OCI-LY7 (cell line): ENCODE measurements around the gene RBL1. TPM values are rescaled to one million over a fixed set of nuclear protein-coding genes. Genes with fewer than 3 reads are reported as not detected.
A peak's percentile ranks its signal among the peaks of the same experiment; 100 is the strongest.

ENCODE experiments used
- BruUV-seq: library from RNA; stranded (reverse); fragments of 400-500 nt; replicated peaks from 2 replicates; lab custom pipeline; 2021; lab: Mats Ljungman, UMichigan
- CTCF ChIA-PET: fragments of 300-600 bp; sonication (Branson Sonifier 250); formaldehyde crosslinking; loops from one replicate; lab custom pipeline; 2022; ENCODE audit warnings: antibody characterized with exemption; ENCODE audit not compliant: unreplicated experiment; lab: Charles Lee
- POLR2A ChIA-PET: fragments of 300-600 bp; sonication (Branson Sonifier 250); formaldehyde crosslinking; loops from one replicate; lab custom pipeline; 2022; ENCODE audit warnings: antibody characterized with exemption; lab: Charles Lee
- DNase-seq: peaks from one replicate; pipeline ENCODE4 v3.0.0-alpha.2; 2015; ENCODE audit warnings: low spot score
- H2AFZ ChIP-seq: fragments of 200-600 bp; sonication (generic), shearing (Covaris generic); 2 replicates; pipeline ENCODE4 v1.6.1; 2014; ENCODE audit warnings: mild to moderate bottlenecking, antibody characterized with exemption, low read length, moderate library complexity
- H3K27ac ChIP-seq: fragments of 200-600 bp; sonication (generic); 2 replicates; pipeline ENCODE4 v1.5.1; 2014; ENCODE audit warnings: mixed run types, low read depth, mild to moderate bottlenecking, moderate library complexity, low read length, inconsistent platforms; ENCODE audit not compliant: poor library complexity, severe bottlenecking
- H3K36me3 ChIP-seq: fragments of 200-600 bp; sonication (generic); 2 replicates; pipeline ENCODE4 v1.6.1; 2014; ENCODE audit warnings: mild to moderate bottlenecking, antibody characterized with exemption, low read length, moderate library complexity, mixed read lengths; ENCODE audit not compliant: insufficient read depth
- H3K4me1 ChIP-seq: fragments of 200-600 bp; sonication (generic); 2 replicates; pipeline ENCODE4 v1.5.1; 2014; ENCODE audit warnings: mild to moderate bottlenecking, low read length; ENCODE audit not compliant: insufficient read depth, poor library complexity, severe bottlenecking
- H3K4me2 ChIP-seq: fragments of 200-600 bp; sonication (generic); 2 replicates; pipeline ENCODE4 v1.6.1; 2014; ENCODE audit warnings: mild to moderate bottlenecking, low read length
- H3K4me3 ChIP-seq: fragments of 200-600 bp; sonication (generic); 2 replicates; pipeline ENCODE4 v1.5.1; 2014; ENCODE audit warnings: mild to moderate bottlenecking, low read depth, low read length; ENCODE audit not compliant: poor library complexity, severe bottlenecking
- H3K79me2 ChIP-seq: fragments of 200-600 bp; sonication (generic); 2 replicates; pipeline ENCODE4 v1.6.1; 2016; ENCODE audit warnings: low read depth, mild to moderate bottlenecking, low read length, moderate library complexity, mixed read lengths; ENCODE audit not compliant: insufficient read depth
- H3K9me2 ChIP-seq: fragments of 200-600 bp; sonication (generic); 2 replicates; pipeline ENCODE4 v1.6.1; 2016; ENCODE audit warnings: mild to moderate bottlenecking, low read length, mixed read lengths; ENCODE audit not compliant: insufficient read depth
- H3K9me3 ChIP-seq: fragments of 200-600 bp; sonication (generic); 2 replicates; pipeline ENCODE4 v1.6.1; 2014; ENCODE audit warnings: mild to moderate bottlenecking, mixed run types, low read length, mixed read lengths
- H4K20me1 ChIP-seq: fragments of 200-600 bp; sonication (generic); 2 replicates; pipeline ENCODE4 v1.6.1; 2014; ENCODE audit warnings: mild to moderate bottlenecking, antibody characterized with exemption, low read length, moderate library complexity, mixed read lengths; ENCODE audit not compliant: insufficient read depth
- EZH2phosphoT487 ChIP-seq: fragments of 200-600 bp; sonication (generic); IDR thresholded peaks from 2 replicates; pipeline ENCODE4 v1.6.1; 2018; ENCODE audit warnings: low read depth, borderline replicate concordance, mild to moderate bottlenecking, mixed run types, antibody characterized with exemption, low read length, moderate library complexity, mixed read lengths
- intact Hi-C: fragments of 100-400 bp; cut with micrococcal nuclease; formaldehyde crosslinking; loops from one replicate; pipeline ENCODE4 v1.10.0; 2022; ENCODE audit not compliant: unreplicated experiment
- total RNA-seq, 2 experiments: library from RNA; depleted of rRNA in 1 of 2; stranded (reverse); fragments of >200 nt in 1 of 2; shearing (Covaris generic) in 1 of 2; gene quantifications; 2 replicates each; pipeline ENCODE4 v1.2.3, GENCODE V29; 2014 to 2022
- TF ChIP-seq, protein P1 (sequence below): fragments of 200-600 bp; sonication (generic); conservative IDR thresholded peaks from 2 replicates; pipeline ENCODE4 v1.5.1; 2014; ENCODE audit warnings: mild to moderate bottlenecking, antibody characterized with exemption, low read length, moderate library complexity, mixed read lengths

RBL1 gene
- total RNA-seq, 2 experiments from 2014 or later: 41.5 to 63.0 TPM

DNA sequence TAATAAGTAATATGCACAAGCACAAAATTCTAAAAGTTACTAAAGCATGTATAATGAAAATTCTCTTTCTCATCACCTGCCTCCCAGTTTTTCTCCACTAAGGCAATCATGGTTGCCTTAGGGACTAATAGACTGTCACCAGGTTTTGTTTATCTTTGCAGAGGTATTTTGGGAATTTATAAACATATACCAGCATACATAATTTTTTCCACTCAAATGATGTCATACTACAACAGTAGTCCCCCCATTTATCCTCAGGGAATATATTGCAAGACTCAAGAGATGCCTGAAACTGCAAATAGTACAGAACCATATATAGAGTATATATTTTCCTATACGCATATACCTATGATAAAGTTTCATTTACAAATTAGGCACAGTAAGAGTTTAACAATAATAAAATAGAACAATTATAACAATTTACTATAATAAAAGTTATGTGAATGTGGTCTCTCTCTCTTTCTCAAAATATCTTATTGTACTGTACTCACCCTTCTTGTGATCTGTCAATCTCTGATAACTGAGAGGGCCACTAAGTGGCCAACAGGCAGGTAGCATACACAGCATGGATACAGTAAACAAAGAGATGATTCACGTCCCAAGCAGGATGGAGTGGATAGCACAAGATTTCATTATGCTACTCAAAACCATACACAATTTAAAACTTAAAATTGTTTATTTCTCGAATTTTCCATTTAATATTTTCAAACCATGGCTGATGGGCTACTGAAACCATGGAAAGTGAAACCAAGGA, 19.7 kb downstream of the RBL1 start:
- no peak for TF ChIP-seq EZH2phosphoT487
- TF ChIP-seq, protein P1, sequence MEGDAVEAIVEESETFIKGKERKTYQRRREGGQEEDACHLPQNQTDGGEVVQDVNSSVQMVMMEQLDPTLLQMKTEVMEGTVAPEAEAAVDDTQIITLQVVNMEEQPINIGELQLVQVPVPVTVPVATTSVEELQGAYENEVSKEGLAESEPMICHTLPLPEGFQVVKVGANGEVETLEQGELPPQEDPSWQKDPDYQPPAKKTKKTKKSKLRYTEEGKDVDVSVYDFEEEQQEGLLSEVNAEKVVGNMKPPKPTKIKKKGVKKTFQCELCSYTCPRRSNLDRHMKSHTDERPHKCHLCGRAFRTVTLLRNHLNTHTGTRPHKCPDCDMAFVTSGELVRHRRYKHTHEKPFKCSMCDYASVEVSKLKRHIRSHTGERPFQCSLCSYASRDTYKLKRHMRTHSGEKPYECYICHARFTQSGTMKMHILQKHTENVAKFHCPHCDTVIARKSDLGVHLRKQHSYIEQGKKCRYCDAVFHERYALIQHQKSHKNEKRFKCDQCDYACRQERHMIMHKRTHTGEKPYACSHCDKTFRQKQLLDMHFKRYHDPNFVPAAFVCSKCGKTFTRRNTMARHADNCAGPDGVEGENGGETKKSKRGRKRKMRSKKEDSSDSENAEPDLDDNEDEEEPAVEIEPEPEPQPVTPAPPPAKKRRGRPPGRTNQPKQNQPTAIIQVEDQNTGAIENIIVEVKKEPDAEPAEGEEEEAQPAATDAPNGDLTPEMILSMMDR: no peak
- Histone ChIP-seq H3K9me2 (no peaks in the 10 kb centered on the region), H2AFZ (no peak overlapping the region), H3K4me2 (no peak overlapping the region), H3K9me3 (peaks cover 12% of the 10 kb centered on the region; the same call in 1 of the 2 replicates), H3K4me1 (no peaks in the 10 kb centered on the region), H3K79me2 (peaks cover 87% of the 10 kb centered on the region), H3K27ac (no peak overlapping the region), H3K4me3 (no peak overlapping the region), H4K20me1 (no peaks in the 10 kb centered on the region), H3K36me3 (peaks cover 97% of the 10 kb centered on the region)
- ChIA-PET CTCF (no interaction called here), POLR2A (no interaction called here)
- intact Hi-C loops: no loop called here
- TSS peak; percentile 1 for BruUV-seq
- DNase-seq: no peak

DNA sequence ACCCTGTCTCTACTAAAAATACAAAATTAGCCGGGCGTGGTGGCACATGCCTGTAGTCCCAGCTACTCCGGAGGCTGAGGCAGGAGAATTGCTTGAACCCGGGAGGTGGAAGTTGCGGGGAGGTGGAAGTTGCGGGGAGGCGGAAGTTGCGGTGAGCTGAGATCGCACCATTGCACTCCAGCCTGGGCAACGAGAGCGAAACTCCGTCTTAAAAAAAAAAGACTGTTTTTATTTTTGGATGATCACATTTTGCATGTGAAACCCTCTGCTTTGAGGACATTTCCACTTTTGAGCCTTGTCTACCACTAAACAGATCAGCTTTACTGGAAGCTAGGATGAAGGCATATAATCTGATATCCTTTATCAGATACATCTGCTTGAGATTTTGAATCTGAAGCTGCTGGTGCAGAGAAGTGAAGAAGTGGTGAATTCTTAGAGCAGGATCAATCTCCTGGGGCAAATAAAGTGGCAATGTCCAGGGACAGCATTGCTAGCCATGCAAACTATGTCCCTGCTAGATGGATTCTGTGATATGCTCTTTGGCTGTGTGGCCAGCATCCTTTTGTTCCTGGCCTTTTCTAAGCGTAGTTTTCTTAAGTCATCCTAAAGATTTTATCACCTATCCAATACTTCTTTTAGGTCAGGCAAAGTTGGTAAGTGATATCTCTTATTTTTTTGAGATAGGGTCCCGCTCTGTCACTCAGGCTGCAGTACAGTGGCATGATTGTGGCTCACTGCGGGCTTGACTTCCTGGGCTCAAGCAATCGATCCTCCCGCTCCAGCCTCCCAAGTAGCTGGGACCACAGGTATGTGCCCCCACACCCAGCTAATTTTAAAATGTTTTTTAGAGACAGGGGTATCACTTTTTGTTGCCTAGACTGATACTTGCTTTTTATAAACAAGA, 23.3 kb downstream of the RBL1 start:
- BruUV-seq: no TSS peak
- Histone ChIP-seq H3K4me1 (no peaks in the 10 kb centered on the region), H3K4me3 (no peak overlapping the region), H3K9me2 (no peaks in the 10 kb centered on the region), H3K4me2 (no peak overlapping the region), H4K20me1 (no peaks in the 10 kb centered on the region), H3K36me3 (peaks cover 81% of the 10 kb centered on the region), H3K27ac (no peak overlapping the region), H3K9me3 (peaks cover 12% of the 10 kb centered on the region; the same call in 1 of the 2 replicates), H2AFZ (no peak overlapping the region), H3K79me2 (peaks cover 62% of the 10 kb centered on the region)
- intact Hi-C loops: no loop called here
- DNase-seq: no peak
- ChIA-PET CTCF (no interaction called here), POLR2A (interaction anchor here (0.6 kb wide), 1 partner anchor 496 kb away, joined by 3 read pairs; no protein-coding TSS in a partner anchor)
- TF ChIP-seq, protein P1: no peak
- no peak for TF ChIP-seq EZH2phosphoT487
